K562 (cell line): ENCODE data around the gene BCAS1. TPM values are rescaled to one million over a fixed set of nuclear protein-coding genes. Genes with fewer than 3 reads are reported as not detected.

ENCODE experiments used
- ATAC-seq: fragments of 200-7000 bp; cut with Tn5 transposase; 3 replicates; pipeline ENCODE4 v1.9.1; 2020; ENCODE audit warnings: moderate library complexity
- BruUV-seq: library from RNA; stranded (reverse); fragments of 400-500 nt; replicated peaks from 2 replicates; lab custom pipeline; 2021; lab: Mats Ljungman, UMichigan
- CTCF ChIA-PET: fragments of 300-600 bp; formaldehyde crosslinking; extraction: SDS; loops from one replicate; lab custom pipeline; 2021; ENCODE audit warnings: low intra/inter-chr PET ratio; lab: Yijun Ruan, JAX
- POLR2A ChIA-PET: fragments of 300-600, 350-650 bp; sonication (Branson Sonifier 250); formaldehyde crosslinking; extraction: SDS; loops from one replicate; lab custom pipeline; 2021; ENCODE audit warnings: antibody characterized with exemption, inconsistent platforms; lab: Yijun Ruan, JAX
- DNase-seq, 4 experiments: peaks; one replicate each; pipeline versions ENCODE4 v3.0.0 to v3.0.0-alpha.2; 2011 to 2018; ENCODE audit warnings: low spot score in 3 of 4, mixed read lengths in 3 of 4; ENCODE audit errors: extremely low read depth in 1 of 4
- FAIRE-seq: peaks from 2 replicates; lab custom pipeline; 2011; peaks lifted over from hg19 to GRCh38; lab: Jason Lieb, UNC
- H2AFZ ChIP-seq: 2 replicates; pipeline ENCODE4 v1.6.0; 2011; ENCODE audit warnings: low read depth, low read length, control low read depth, inconsistent platforms
- H3K27ac ChIP-seq: fragments of 200-600 bp; 3 replicates; pipeline ENCODE4 v1.8.0; 2011; ENCODE audit warnings: low read depth, mild to moderate bottlenecking, control low read depth, inconsistent platforms, low read length, moderate library complexity, mixed read lengths; ENCODE audit errors: extremely low read depth
- H3K27me3 ChIP-seq, 2 experiments: fragments of 300-600 bp in 1 of 2; 2 replicates in 1 of 2; 3 replicates in 1 of 2; pipeline versions ENCODE4 v1.6.0 to v1.8.0; 2011; ENCODE audit warnings: inconsistent platforms in 2 of 2, low read length in 2 of 2, mild to moderate bottlenecking in 1 of 2, mixed read lengths in 1 of 2, moderate library complexity in 1 of 2; ENCODE audit not compliant: control insufficient read depth in 2 of 2, insufficient read depth in 2 of 2
- H3K36me3 ChIP-seq: fragments of 300-600 bp; 3 replicates; pipeline ENCODE4 v1.8.0; 2011; ENCODE audit warnings: mild to moderate bottlenecking, low read length, inconsistent platforms; ENCODE audit not compliant: control insufficient read depth, insufficient read depth
- H3K4me1 ChIP-seq, 2 experiments: fragments of 200-600 bp in 1 of 2; replicated peaks in 1 of 2; 2 replicates in 1 of 2; 3 replicates in 1 of 2; pipeline versions ENCODE4 v1.5.1 to v1.8.0; 2011; ENCODE audit warnings: inconsistent platforms in 2 of 2, low read length in 2 of 2, mild to moderate bottlenecking in 1 of 2, mixed read lengths in 1 of 2, moderate library complexity in 1 of 2; ENCODE audit not compliant: control insufficient read depth in 2 of 2, insufficient read depth in 2 of 2
- H3K4me2 ChIP-seq: 2 replicates; pipeline ENCODE4 v1.6.1; 2011; ENCODE audit warnings: low read length, control low read depth, inconsistent platforms, mixed read lengths; ENCODE audit not compliant: insufficient read depth
- H3K4me3 ChIP-seq: fragments of 200-600 bp; sonication (generic), shearing (Covaris generic); 2 replicates; pipeline ENCODE4 v1.5.1; 2016; ENCODE audit warnings: control low read depth, inconsistent platforms
- H3K79me2 ChIP-seq: fragments of 200-600 bp; 3 replicates; pipeline ENCODE4 v1.8.0; 2011; ENCODE audit warnings: low read length, inconsistent platforms; ENCODE audit not compliant: control insufficient read depth, insufficient read depth
- H3K9ac ChIP-seq, 2 experiments: 2 replicates each; pipeline versions ENCODE4 v1.6.0 to v1.6.1; 2011; ENCODE audit warnings: low read depth in 2 of 2, low read length in 2 of 2, control low read depth in 1 of 2, inconsistent platforms in 1 of 2, mild to moderate bottlenecking in 1 of 2, mixed read lengths in 1 of 2; ENCODE audit not compliant: insufficient read depth in 1 of 2
- H3K9me1 ChIP-seq: one replicate; pipeline ENCODE4 v1.6.0; 2011; ENCODE audit warnings: inconsistent platforms, mild to moderate bottlenecking, low read length, moderate library complexity; ENCODE audit not compliant: control insufficient read depth, insufficient read depth
- H3K9me3 ChIP-seq: replicated peaks from 2 replicates; pipeline ENCODE4 v1.5.1; 2011; ENCODE audit warnings: low read depth, low read length, inconsistent platforms; ENCODE audit not compliant: control insufficient read depth, insufficient read depth
- H4K20me1 ChIP-seq: replicated peaks from 2 replicates; pipeline ENCODE4 v1.6.1; 2011; ENCODE audit warnings: low read length, inconsistent platforms, mixed read lengths; ENCODE audit not compliant: control insufficient read depth, insufficient read depth
- CREM ChIP-seq: IDR thresholded peaks from 2 replicates; pipeline ENCODE4 v1.6.1; 2014; ENCODE audit warnings: antibody characterized with exemption, low read depth
- DMBX1 ChIP-seq: fragments of 250-450 bp; sonication (Bioruptor Pico); IDR thresholded peaks from 2 replicates; pipeline ENCODE4 v1.8.0; 2022; ENCODE audit warnings: inconsistent platforms, mild to moderate bottlenecking, moderate library complexity, borderline replicate concordance
- EGR1 ChIP-seq: fragments of 450-650 bp; conservative IDR thresholded peaks from 2 replicates; pipeline ENCODE4 v1.6.1; 2017; ENCODE audit warnings: mild to moderate bottlenecking
- L3MBTL2 ChIP-seq: fragments of 450-650 bp; IDR thresholded peaks from 2 replicates; pipeline ENCODE4 v1.6.1; 2016; ENCODE audit warnings: mild to moderate bottlenecking, moderate library complexity
- NFE2L1 ChIP-seq: fragments of 450-650 bp; IDR thresholded peaks from 2 replicates; pipeline ENCODE4 v1.6.1; 2016; ENCODE audit warnings: missing genetic modification characterization, low read depth, mild to moderate bottlenecking, missing compliant biosample characterization, moderate library complexity, borderline replicate concordance
- PHF21A ChIP-seq: fragments of 450-650 bp; IDR thresholded peaks from 2 replicates; pipeline ENCODE4 v1.6.1; 2017; ENCODE audit warnings: low read depth, borderline replicate concordance
- SMC3 ChIP-seq: conservative IDR thresholded peaks from 2 replicates; pipeline ENCODE4 v1.6.1; 2011; ENCODE audit warnings: low read depth, low read length, improper control_type of control experiment; ENCODE audit not compliant: insufficient read depth
- ZNF263 ChIP-seq: sonication (generic); formaldehyde crosslinking; IDR thresholded peaks from 2 replicates; pipeline ENCODE4 v1.8.0; 2022; ENCODE audit warnings: mild to moderate bottlenecking, missing genetic modification reagents, borderline replicate concordance
- WGBS: fragments of 100-300 bp; shearing (Covaris generic); methylation state at CpG from one replicate; pipeline ENCODE4 v1.1.6; 2016; ENCODE audit warnings: low coverage, mixed read lengths; ENCODE audit not compliant: insufficient coverage; ENCODE audit errors: missing lambda C conversion rate; 5-methylcytosine and 5-hydroxymethylcytosine counted together
- in situ Hi-C: fragments of 300-500 bp; cut with MboI; formaldehyde crosslinking; loops from 4 replicates; pipeline ENCODE4 v1.15.0; 2018; ENCODE audit warnings: inconsistent platforms, mixed read lengths
- intact Hi-C: fragments of 100-400 bp; cut with micrococcal nuclease; formaldehyde crosslinking; loops from 2 replicates; pipeline ENCODE4 v1.14.2; 2022
- polyA plus RNA-seq, 8 experiments: library from polyadenylated mRNA; depleted of rRNA in 4 of 8; stranded (reverse) in 5 of 8; unstranded in 3 of 8; fragments of >200 nt; fragmentation: Nextera tagmentation in 2 of 8; fragmentation: Illumina TruSeq in 1 of 8; extraction: Ambion mirVana in 2 of 8; extraction: Trizol in 1 of 8; gene quantifications; 2 replicates each; pipeline versions ENCODE4 v1.2.1 to v1.2.3, GENCODE V29; 2011 to 2014; ENCODE audit warnings: inconsistent platforms in 1 of 8, missing spikeins in 1 of 8
- total RNA-seq, 7 experiments: library from RNA; depleted of rRNA in 6 of 7; stranded (reverse); fragments of >200 nt in 6 of 7; fragmentation: Illumina TruSeq in 2 of 7; extraction: Trizol in 2 of 7; gene quantifications; 2 replicates each; pipeline versions ENCODE4 v1.2.1 to v1.2.3, GENCODE V29; 2011 to 2021; ENCODE audit warnings: low replicate concordance in 1 of 7
- TF ChIP-seq, protein P1 (sequence below): fragments of 450-650 bp; IDR thresholded peaks from 2 replicates; pipeline ENCODE4 v1.6.1; 2016; ENCODE audit warnings: mild to moderate bottlenecking, moderate library complexity

The BCAS1 gene
- total and polyA plus RNA-seq, 9 of the 15 experiments (the other 6 are each of a cell fraction or from before 2014, with no cell fraction given) = 0.18 to 2.3 (median 0.93) TPM

- ATAC-seq (peak; percentile 98), FAIRE-seq (peak; percentile 88), DNase-seq (peak; percentile 69 to 78 (median 76))
- intact Hi-C loops = loop anchor here (2.0 kb wide), 1 partner anchor 544 kb away; no protein-coding TSS in a partner anchor
- Histone ChIP-seq H3K4me2 (no peak overlapping the region; the same call in 1 of the 2 replicates), H3K9ac (peak overlapping the region in 1 of 2 experiments; percentile 14; a peak in 1 of 4 replicates), H3K9me3 (no peaks in the 10 kb centered on the region), H3K36me3 (no peaks in the 10 kb centered on the region), H3K27ac (no peak overlapping the region), H3K4me1 (no peaks in the 10 kb centered on the region; a peak in 1 of 5 replicates), H3K27me3 (no peaks in the 10 kb centered on the region), H3K79me2 (no peaks in the 10 kb centered on the region), H2AFZ (peak overlapping the region; percentile 76), H4K20me1 (no peaks in the 10 kb centered on the region), H3K9me1 (no peaks in the 10 kb centered on the region), H3K4me3 (no peak overlapping the region)
- in situ Hi-C loops = loop anchor here (5.0 kb wide), 1 partner anchor 94 kb away; no protein-coding TSS in a partner anchor
- POLR2A ChIA-PET = interaction anchor here (0.6 to 0.7 kb wide), 2 partner anchors 42 to 146 kb away, joined by 3 to 5 read pairs; no protein-coding TSS in a partner anchor
- 9% methylated on average over 11 of the region's 11 CpGs for WGBS
- CTCF ChIA-PET = interaction anchor here (1.3 to 1.8 kb wide), 2 partner anchors 96 to 544 kb away, joined by 3 to 5 read pairs; no protein-coding TSS in a partner anchor
- no TSS peak for BruUV-seq
- peak; percentile 50; the same call in 1 of the 2 replicates for TF ChIP-seq L3MBTL2
- TF ChIP-seq ZNF263 (CRISPR knock-in tag) = peak; percentile 59; the same call in 1 of the 2 replicates
- peak; percentile 49; the same call in 1 of the 2 replicates for TF ChIP-seq SMC3
- no peak for TF ChIP-seq DMBX1 (CRISPR knock-in tag)
- TF ChIP-seq EGR1 = no peak
- 0 out of 2 replicates have a peak, but pooled peaks have one; percentile 19 for TF ChIP-seq CREM
- TF ChIP-seq NFE2L1 (tag) = no peak
- TF ChIP-seq PHF21A = no peak
- TF ChIP-seq, protein P1, sequence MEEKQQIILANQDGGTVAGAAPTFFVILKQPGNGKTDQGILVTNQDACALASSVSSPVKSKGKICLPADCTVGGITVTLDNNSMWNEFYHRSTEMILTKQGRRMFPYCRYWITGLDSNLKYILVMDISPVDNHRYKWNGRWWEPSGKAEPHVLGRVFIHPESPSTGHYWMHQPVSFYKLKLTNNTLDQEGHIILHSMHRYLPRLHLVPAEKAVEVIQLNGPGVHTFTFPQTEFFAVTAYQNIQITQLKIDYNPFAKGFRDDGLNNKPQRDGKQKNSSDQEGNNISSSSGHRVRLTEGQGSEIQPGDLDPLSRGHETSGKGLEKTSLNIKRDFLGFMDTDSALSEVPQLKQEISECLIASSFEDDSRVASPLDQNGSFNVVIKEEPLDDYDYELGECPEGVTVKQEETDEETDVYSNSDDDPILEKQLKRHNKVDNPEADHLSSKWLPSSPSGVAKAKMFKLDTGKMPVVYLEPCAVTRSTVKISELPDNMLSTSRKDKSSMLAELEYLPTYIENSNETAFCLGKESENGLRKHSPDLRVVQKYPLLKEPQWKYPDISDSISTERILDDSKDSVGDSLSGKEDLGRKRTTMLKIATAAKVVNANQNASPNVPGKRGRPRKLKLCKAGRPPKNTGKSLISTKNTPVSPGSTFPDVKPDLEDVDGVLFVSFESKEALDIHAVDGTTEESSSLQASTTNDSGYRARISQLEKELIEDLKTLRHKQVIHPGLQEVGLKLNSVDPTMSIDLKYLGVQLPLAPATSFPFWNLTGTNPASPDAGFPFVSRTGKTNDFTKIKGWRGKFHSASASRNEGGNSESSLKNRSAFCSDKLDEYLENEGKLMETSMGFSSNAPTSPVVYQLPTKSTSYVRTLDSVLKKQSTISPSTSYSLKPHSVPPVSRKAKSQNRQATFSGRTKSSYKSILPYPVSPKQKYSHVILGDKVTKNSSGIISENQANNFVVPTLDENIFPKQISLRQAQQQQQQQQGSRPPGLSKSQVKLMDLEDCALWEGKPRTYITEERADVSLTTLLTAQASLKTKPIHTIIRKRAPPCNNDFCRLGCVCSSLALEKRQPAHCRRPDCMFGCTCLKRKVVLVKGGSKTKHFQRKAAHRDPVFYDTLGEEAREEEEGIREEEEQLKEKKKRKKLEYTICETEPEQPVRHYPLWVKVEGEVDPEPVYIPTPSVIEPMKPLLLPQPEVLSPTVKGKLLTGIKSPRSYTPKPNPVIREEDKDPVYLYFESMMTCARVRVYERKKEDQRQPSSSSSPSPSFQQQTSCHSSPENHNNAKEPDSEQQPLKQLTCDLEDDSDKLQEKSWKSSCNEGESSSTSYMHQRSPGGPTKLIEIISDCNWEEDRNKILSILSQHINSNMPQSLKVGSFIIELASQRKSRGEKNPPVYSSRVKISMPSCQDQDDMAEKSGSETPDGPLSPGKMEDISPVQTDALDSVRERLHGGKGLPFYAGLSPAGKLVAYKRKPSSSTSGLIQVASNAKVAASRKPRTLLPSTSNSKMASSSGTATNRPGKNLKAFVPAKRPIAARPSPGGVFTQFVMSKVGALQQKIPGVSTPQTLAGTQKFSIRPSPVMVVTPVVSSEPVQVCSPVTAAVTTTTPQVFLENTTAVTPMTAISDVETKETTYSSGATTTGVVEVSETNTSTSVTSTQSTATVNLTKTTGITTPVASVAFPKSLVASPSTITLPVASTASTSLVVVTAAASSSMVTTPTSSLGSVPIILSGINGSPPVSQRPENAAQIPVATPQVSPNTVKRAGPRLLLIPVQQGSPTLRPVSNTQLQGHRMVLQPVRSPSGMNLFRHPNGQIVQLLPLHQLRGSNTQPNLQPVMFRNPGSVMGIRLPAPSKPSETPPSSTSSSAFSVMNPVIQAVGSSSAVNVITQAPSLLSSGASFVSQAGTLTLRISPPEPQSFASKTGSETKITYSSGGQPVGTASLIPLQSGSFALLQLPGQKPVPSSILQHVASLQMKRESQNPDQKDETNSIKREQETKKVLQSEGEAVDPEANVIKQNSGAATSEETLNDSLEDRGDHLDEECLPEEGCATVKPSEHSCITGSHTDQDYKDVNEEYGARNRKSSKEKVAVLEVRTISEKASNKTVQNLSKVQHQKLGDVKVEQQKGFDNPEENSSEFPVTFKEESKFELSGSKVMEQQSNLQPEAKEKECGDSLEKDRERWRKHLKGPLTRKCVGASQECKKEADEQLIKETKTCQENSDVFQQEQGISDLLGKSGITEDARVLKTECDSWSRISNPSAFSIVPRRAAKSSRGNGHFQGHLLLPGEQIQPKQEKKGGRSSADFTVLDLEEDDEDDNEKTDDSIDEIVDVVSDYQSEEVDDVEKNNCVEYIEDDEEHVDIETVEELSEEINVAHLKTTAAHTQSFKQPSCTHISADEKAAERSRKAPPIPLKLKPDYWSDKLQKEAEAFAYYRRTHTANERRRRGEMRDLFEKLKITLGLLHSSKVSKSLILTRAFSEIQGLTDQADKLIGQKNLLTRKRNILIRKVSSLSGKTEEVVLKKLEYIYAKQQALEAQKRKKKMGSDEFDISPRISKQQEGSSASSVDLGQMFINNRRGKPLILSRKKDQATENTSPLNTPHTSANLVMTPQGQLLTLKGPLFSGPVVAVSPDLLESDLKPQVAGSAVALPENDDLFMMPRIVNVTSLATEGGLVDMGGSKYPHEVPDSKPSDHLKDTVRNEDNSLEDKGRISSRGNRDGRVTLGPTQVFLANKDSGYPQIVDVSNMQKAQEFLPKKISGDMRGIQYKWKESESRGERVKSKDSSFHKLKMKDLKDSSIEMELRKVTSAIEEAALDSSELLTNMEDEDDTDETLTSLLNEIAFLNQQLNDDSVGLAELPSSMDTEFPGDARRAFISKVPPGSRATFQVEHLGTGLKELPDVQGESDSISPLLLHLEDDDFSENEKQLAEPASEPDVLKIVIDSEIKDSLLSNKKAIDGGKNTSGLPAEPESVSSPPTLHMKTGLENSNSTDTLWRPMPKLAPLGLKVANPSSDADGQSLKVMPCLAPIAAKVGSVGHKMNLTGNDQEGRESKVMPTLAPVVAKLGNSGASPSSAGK = peak; percentile 54
These were observed 32.8 kb upstream of the BCAS1 start for GRCh38 chr20:54103067-54103761.
